Left renal cortex interstitium (tissue), 4 donors: ENCODE measurements around the gene ADGRA1. TPM values are rescaled to one million over a fixed set of nuclear protein-coding genes. Genes with fewer than 3 reads are reported as not detected.

ENCODE experiments used
- DNase-seq, 4 donors: peaks; one replicate each; pipeline ENCODE4 v3.0.0-alpha.2; 2013; ENCODE audit warnings: low read depth in 4 of 4, low spot score in 2 of 4, missing footprints in 1 of 4
- polyA plus RNA-seq, 4 donors: library from polyadenylated mRNA; unstranded; fragments of 120-200 nt; gene quantifications; one replicate each; pipeline ENCODE4 v1.2.1, GENCODE V29; 2013; ENCODE audit not compliant: insufficient read length in 4 of 4

The ADGRA1 gene
- polyA plus RNA-seq, 4 donors, result 1.4 to 1.6 (median 1.6) TPM

GRCh38 chr10:133091316-133091715 lies 3.6 kb downstream of the ADGRA1 start:
- no peak for DNase-seq

- DNase-seq, result no peak
Measured at GRCh38 chr10:133093291-133093690, 5.6 kb downstream of the ADGRA1 start.

GRCh38 chr10:133094286-133094685 lies 6.6 kb downstream of the ADGRA1 start:
- no peak for DNase-seq

GRCh38 chr10:133094866-133095265 lies 7.1 kb downstream of the ADGRA1 start:
- no peak for DNase-seq

GRCh38 chr10:133095586-133095985 lies 7.9 kb downstream of the ADGRA1 start:
- no peak for DNase-seq

- no peak for DNase-seq
Measured at GRCh38 chr10:133096616-133097269, 9.0 kb downstream of the ADGRA1 start.

GRCh38 chr10:133097418-133097817 lies 9.7 kb downstream of the ADGRA1 start:
- DNase-seq, result no peak

GRCh38 chr10:133097961-133098360 lies 10.2 kb downstream of the ADGRA1 start:
- DNase-seq, result no peak

- DNase-seq, result no peak
Measured at GRCh38 chr10:133098426-133099124, 10.9 kb downstream of the ADGRA1 start.

GRCh38 chr10:133099571-133099970 lies 11.8 kb downstream of the ADGRA1 start:
- no peak for DNase-seq

- no peak for DNase-seq
Measured at GRCh38 chr10:133100186-133100585, 12.5 kb downstream of the ADGRA1 start.

- no peak for DNase-seq
Measured at GRCh38 chr10:133100706-133101415, 13.1 kb downstream of the ADGRA1 start.

- no peak for DNase-seq
Measured at GRCh38 chr10:133101416-133101810, 13.7 kb downstream of the ADGRA1 start.

- DNase-seq, result no peak
Measured at GRCh38 chr10:133102415-133103095, 14.8 kb downstream of the ADGRA1 start.

GRCh38 chr10:133103311-133103910 lies 15.7 kb downstream of the ADGRA1 start:
- DNase-seq, result no peak

GRCh38 chr10:133104068-133104962 lies 16.6 kb downstream of the ADGRA1 start:
- DNase-seq, result no peak

- no peak for DNase-seq
Measured at GRCh38 chr10:133104963-133105640, 17.4 kb downstream of the ADGRA1 start.

- DNase-seq, result no peak
Measured at GRCh38 chr10:133105686-133106390, 18.1 kb downstream of the ADGRA1 start.

GRCh38 chr10:133106516-133106915 lies 18.8 kb downstream of the ADGRA1 start:
- DNase-seq, result no peak
